ENCODE measurements around the gene ZNHIT6. TPM values are rescaled to one million over a fixed set of nuclear protein-coding genes. Genes with fewer than 3 reads are reported as not detected.

The ZNHIT6 gene
- polyA plus RNA-seq, 1 of the 3 experiments (the other 2 are of a cell fraction) = 7.7 TPM

DNA sequence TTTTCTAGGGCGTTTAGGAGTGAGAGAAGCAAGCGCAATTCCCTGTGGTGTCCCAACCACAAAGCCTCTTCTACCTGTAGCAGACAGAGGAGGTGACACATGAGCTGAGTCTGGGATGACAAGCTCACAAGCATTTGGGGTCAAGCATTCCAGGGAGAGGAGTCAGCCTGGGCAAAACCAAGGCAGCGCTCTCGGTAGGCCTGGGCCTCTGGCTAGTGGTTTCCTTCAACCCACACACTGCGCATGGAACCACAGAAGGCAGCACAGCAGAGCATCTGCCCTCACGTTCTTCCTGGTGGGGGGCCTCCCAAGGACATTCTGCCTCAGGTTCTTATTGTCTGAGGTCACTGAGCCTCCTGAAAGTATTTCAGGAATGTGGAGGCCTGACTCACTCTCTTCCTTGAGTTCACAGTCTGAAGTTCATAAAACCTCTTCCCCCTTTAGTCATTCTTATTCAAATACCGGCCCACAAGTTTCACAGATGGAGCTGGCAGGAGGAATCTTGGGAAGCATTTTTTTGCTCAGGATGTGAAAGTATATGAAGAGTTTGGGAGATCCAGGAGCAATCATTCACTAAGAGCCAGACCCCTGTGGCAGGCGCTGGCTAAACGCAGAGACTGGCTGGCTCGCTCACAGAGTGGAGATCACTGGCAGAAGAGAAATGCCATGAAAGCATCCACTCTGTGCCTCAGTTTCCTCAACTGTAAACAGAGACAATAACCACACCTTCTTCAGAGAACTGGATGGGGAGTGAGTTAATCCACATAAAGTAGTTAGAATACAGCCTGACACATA, 100.9 kb downstream of the ZNHIT6 start (continued):
- TF ChIP-seq REST (IDR thresholded peaks at IDR 0.05; ENCODE audit: low read depth, low read length) (peak; percentile 77), PBX3 (IDR thresholded peaks at IDR 0.05) (peak; percentile 63), RCOR1 (IDR thresholded peaks at IDR 0.05; ENCODE audit: low read length) (no peak), CHD2 (IDR thresholded peaks at IDR 0.05; ENCODE audit: low read length, partially characterized antibody) (no peak), POLR2AphosphoS5 (IDR thresholded peaks at IDR 0.05; ENCODE audit: low read depth, low read length) (peak; percentile 74), RFX5 (IDR thresholded peaks at IDR 0.05; ENCODE audit: low read length) (no peak), ELF1 (IDR thresholded peaks at IDR 0.05) (peak; percentile 77), GATA2 (CRISPR knock-in tag; IDR thresholded peaks at IDR 0.05) (no peak), JUND (IDR thresholded peaks at IDR 0.05) (peak; percentile 94), TEAD4 (IDR thresholded peaks at IDR 0.05; ENCODE audit: borderline replicate concordance, insufficient read depth) (peak; percentile 100), YY1 (IDR thresholded peaks at IDR 0.05; ENCODE audit: low read depth) (no peak), ZBTB33 (IDR thresholded peaks at IDR 0.05; ENCODE audit: borderline replicate concordance, low read depth) (peak; percentile 88), EP300 (IDR thresholded peaks at IDR 0.05; ENCODE audit: borderline replicate concordance in 1 of 2, low read depth in 1 of 2, low read length in 1 of 2) (peak; percentile 54 to 99; a peak in 3 of 4 replicates), SIN3A (IDR thresholded peaks at IDR 0.05; ENCODE audit: borderline replicate concordance, low read depth, low read length) (peak; percentile 64), MXI1 (IDR thresholded peaks at IDR 0.05; ENCODE audit: low read depth, low read length) (no peak), MEF2A (IDR thresholded peaks at IDR 0.05; ENCODE audit: borderline replicate concordance, low read depth) (peak; percentile 92)
- TF ChIP-seq, protein P1, sequence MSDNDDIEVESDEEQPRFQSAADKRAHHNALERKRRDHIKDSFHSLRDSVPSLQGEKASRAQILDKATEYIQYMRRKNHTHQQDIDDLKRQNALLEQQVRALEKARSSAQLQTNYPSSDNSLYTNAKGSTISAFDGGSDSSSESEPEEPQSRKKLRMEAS (IDR thresholded peaks at IDR 0.05; ENCODE audit: low read depth) = peak; percentile 95

All from SK-N-SH (cell line).